ENCODE measurements around the gene RTCB.

DNA sequence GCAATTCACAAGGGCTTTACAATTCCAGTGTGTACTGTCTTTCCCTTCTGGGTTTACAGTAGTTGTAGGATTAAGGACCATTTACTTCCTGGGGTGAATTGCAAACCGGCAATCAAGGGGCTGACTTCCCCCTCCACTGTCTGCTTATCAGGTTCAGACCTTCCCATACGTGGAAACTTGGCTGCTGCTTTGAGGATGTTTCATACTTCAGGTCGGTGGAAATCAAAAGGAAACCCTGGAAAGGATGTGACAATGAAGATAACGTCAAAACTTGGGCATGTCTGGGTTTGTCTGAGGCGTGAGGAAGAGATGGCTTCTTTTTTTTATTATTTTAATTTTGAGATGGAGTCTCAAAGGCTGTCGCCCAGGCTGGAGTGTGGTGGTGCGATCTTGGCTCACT is 2.1 kb upstream of the RTCB start:
- TF ChIP-seq CTCF (IDR thresholded peaks at IDR 0.05; ENCODE audit: low read depth, low read length) (no peak), EZH2phosphoT487 (IDR thresholded peaks at IDR 0.05; ENCODE audit: low read depth) (no peak)

All from OCI-LY3 (cell line).